ENCODE results near the gene CDK5R2. TPM values are rescaled to one million over a fixed set of nuclear protein-coding genes. Genes with fewer than 3 reads are reported as not detected.

The CDK5R2 gene
- total RNA-seq, 1 experiment from 2014 or later, result 0.12 TPM

GRCh38 chr2:218961651-218962570 lies 2.4 kb downstream of the CDK5R2 start:
- no peak for DNase-seq (ENCODE audit: low read depth)

- DNase-seq (ENCODE audit: low read depth), result peak; percentile 97
Observed at GRCh38 chr2:218962859-218963492, 3.5 kb downstream of the CDK5R2 start.

DNA sequence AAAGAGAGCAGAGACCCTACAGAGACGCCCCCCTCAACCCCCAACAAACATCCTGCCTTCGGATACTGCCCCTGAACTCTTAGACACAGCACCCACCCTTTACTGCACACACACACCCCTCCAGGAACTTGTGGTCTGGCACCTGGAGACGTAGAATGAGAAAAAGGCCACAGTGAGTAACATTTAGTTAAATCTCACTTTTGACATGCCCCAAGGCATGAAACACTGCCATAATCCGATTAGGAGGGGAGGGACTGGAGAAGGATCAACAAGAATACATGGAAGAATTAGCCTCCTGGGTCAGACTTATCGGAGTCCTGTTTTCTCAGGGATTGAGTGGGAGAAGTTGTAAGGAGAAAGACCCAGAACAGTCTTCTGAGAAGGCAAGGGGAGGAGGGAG lies 4.1 kb downstream of the CDK5R2 start:
- DNase-seq (ENCODE audit: low read depth), result peak; percentile 76

DNA sequence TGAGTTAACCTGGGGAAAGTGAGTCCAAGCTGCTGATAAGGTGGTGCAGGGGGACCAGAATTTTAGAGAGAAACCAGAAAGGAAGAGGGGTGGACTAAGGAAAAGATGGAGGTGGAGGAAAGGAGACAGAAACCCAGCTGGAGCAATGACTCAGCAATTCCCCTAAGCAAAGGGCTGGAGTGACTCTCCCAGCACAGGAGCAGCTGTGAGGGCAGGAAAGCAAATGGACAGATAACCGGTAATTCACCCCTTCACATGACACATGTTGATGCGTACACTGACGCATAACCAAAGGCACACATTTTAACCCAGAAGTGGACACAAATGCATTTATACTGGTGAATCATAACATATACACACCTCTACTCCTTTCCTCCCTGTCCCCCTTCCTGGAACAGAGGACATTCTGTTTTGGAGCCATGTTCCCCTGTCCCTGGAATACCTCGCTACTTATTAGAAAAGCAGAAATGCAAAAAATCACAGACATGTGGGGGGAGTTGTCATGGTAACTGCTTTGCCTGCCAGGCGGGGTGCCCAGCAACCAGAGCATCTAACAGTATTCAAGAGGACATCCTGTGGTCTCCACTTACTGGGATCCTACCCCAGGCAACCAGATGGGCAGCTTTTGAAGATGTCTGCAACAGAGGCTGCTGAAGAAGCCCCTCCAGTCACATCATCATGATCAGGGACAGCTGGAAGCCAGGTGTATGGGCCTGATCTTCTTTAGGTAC lies 4.7 kb downstream of the CDK5R2 start:
- DNase-seq (ENCODE audit: low read depth), result peak; percentile 98

- DNase-seq (ENCODE audit: low read depth), result no peak
Observed at GRCh38 chr2:218970894-218971293, 11.4 kb downstream of the CDK5R2 start.

DNA sequence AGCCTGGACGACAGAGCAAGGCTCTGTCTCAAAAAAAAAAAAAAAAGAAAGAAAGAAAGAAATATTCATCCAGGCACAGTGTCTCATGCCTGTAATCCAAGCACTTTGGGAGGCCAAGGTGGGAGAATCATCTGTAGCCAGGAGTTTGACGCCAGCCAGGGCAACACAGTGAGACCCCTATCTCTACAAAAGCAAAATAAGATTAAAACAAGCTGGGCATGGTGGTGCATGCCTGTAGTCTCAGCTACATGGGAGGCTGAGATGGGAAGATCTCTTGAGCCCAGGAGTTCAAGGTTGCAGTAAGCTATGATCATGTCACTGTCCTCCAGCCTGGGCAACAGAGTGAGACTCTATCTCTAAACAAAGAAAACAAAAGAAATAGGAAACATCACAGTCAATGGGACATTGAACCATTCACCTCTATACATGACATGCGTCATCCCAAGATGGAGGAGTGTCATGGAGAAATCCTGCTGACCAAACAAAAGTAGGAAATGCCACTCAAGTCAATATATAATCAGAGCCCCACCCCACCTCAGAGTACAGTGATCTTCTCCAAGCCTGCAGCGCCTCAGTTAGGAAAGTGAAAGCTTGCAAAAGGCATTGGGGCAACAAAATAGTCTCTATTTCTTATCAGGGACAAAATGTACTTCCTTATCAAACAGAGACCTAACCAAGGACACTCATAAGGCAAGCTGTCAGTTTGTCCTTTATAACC lies 15.8 kb downstream of the CDK5R2 start:
- DNase-seq (ENCODE audit: low read depth), result no peak

DNA sequence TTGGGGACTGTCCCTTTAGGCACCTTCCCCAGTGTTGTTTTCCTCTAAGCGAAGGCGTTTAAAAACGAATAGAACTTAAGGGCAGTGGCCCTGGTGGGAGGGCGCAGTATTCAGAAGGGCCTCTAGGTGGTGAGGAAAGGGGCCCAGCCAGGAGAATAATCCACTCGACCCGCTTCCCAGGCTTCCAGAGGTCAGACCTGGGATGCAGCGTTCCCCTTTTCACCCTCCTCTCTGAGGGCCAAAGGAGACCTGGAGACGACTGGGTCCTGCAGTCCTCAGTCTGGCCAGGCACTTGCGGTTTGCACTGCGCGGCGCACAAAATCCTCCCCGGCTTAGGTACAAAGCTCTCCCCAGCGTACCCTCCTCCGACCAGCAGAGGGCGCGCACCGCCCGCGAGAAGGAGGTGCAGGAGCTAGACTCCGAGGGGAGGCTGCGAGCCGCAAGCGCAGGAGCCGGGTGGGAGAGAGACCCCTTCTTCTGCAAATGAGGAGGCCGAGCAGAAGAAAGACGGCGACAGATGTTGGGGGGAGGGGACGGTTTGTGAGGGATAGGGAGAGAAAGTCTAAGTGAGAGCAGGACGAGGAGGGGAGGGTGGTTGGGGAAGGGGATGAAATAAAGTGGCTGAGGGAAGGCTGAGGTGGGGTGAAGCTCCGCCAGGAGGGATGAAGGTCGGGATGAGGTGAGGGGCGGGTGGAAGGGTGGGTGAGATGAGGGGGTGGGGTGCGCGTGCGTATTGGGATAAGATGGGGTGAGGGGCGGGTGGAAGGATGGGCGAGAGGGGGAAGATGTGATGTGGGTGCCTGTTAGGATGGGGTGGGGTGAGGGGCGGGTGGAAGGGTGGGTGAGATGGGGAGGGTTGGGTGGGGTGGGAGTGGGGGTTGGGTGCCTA lies 20.6 kb downstream of the CDK5R2 start:
- peak; percentile 73 for DNase-seq (ENCODE audit: low read depth)

DNA sequence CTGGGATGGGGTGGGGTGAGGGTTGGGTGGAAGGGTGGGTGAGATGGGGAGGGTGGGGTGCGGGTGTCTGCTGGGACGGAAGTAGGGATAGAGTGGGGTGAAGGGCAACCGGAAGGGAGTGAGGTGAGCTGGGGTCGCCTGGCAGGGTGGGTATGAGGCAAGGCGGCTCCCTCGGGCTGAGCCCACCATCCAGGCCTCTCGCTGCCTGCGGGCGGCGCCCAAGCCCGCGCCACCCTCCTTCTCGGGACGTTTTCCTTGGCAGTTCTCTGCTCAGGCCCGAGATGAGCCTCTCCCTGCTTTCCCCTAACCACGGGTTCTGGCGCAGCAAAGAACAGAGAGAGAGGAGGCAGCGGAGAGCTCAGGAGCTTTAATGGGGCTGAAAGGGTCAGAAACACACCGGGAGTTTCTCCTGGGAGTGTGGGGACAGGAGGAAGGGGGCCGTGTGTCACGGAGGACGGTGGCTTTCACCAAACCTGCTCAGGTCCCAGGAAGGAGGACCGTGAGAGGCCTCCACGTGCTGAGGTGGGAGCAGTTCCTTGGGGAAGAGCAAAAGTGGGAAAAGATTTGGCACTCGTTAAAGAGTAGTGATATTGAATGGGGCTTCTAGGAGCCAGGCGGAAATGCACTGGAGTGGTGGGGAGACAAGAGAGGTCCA lies 21.4 kb downstream of the CDK5R2 start:
- DNase-seq (ENCODE audit: low read depth), result no peak

DNA sequence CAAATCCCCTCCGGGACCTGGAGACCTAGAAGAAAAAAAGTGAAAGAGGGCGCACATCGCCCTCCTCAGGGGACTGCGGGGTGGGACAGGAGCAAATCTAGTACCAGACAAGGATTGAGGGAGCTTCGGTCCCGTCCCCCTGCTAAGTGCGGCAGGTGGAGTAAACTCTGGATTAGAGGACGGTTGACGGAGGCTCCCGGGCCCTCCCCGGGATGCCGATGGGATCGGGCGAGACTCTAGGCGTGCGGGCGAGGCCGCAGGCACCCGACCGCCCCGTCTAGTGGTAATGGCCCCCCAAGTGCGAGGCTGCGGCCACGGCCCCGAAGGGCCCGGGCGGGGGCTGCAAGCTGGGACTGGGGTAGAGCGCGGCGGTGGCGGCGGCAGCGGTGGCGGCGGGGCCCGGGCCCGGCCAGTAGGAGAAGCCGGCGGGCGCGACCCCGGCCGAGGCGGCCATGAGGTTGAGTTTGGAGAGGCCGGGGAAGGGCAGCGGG lies 22.0 kb downstream of the CDK5R2 start:
- DNase-seq (ENCODE audit: low read depth), result no peak

DNA sequence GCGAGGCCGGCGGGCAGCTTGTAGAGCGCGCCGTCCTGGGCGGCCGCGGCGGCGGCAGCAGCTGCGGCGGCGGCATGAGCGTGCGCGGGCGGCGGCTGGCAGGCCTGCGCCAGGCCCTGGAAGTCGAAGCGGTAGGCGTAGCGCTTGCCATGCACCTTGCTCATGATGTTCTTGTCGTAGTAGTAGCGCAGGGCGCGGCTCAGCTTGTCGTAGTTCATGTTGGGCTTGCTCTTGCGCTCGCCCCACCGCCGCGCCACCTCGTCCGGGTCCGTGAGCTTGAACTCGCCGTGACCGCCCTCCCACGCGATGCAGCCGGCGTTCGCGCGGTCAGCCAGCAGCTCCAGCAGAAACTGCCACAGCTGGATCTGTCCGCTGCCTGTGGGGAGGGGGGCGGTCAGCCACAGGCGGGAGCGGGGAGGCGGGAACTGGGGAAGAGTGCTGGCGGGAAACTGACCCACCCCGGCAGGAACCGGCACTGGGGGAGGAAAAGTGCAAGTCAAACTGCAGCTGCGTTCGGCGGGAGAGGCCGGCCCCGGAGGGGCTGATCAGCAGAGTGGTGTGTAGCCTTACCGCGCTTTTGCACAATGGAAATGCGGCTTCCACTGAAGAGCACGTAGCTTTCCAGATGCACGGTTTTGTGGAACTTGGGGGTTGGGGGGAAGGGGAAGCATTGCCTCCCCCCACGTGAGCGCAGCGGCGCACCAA lies 22.6 kb downstream of the CDK5R2 start:
- DNase-seq (ENCODE audit: low read depth), result peak; percentile 24

GRCh38 chr2:218982586-218983262 lies 23.3 kb downstream of the CDK5R2 start:
- no peak for DNase-seq (ENCODE audit: low read depth)

GRCh38 chr2:218983263-218983933 lies 23.9 kb downstream of the CDK5R2 start:
- DNase-seq (ENCODE audit: low read depth), result no peak

DNA sequence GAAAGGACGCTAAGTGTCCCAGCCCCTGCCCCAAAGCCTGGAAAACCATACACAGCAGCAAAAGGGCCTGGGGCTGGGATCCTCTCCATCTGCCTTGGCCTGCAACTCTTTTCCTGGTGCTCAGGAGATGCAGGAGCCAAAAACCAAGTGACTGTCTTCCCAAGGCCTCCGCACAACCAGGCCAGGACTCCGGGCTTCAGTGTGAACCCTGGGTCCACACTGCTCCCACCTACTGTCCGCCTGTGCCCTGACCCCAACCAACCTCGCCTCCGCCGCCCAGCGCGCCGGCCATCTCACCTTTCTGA lies 24.4 kb downstream of the CDK5R2 start:
- DNase-seq (ENCODE audit: low read depth), result no peak

DNA sequence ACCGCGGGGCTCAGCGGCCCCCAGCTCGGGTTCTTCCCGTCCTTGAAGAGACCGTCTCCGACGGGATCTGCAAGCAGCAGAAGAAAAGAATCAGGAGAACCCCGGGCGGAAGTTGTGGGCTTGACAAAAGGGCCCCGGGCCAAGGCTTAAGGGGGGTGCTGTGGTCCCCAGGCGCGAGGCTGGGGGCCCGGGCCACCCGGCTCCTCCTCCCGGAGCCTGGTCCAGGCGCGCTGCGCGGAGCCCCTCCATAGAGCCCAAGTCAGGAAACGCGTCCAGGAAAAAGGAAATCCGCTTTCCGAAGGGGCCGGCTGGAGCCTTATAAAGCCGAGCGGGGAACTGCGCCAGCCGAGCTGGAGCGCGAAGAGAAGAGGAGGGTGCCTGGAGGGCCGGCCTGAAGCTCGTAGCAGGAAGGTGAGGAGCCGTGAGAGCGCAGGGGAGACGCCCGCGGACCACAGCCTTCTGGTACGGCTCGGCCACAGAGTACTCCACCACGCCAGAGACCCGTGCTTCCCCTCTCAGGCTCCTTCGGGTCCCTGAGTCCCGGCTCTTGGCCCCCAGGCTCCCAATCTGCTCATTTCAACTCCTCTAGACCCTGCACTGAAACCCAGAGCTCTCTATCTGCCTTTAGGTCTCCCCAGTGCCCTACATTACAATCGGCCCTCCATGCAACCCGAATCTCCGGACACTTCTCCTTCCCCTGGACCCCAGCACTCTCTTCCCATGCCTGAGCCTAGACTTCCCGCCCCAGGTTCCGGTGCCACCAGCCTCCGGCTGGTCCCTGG lies 25.0 kb downstream of the CDK5R2 start:
- DNase-seq (ENCODE audit: low read depth), result no peak

DNA sequence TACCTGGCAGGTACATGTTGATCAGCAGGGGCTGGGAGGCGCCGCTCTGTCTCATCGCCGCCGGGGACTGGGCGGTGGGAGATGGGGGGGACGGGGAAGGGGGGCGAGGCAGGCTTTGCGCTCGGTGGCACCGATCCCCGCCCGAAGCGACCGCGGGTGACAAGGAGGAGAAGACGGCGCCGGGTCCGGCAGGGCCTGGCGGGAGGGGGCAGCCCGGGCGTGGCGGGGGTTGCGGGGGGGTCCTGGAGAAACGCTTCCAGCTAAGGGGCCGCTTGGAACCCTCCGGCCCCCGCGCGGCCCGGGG lies 25.5 kb downstream of the CDK5R2 start, which contains the start of gene FEV:
TSS of gene FEV (minus strand) at position 164 of the 304 bp plus-strand sequence. CDS start at position 55, 109 bp downstream.
- DNase-seq (ENCODE audit: low read depth), result no peak

GRCh38 chr2:218985325-218986091 lies 26.0 kb downstream of the CDK5R2 start:
- no peak for DNase-seq (ENCODE audit: low read depth)

Measured in RPMI7951 (cell line).